MM.1S (cell line): ENCODE data around the gene LIMCH1.

Source experiments
- DNase-seq: peaks from one replicate; pipeline ENCODE4 v3.0.0-alpha.2; 2015
- H2AFZ ChIP-seq: fragments of 300-600 bp; sonication (generic); 2 replicates; pipeline ENCODE4 v1.6.0; 2016; ENCODE audit warnings: antibody characterized with exemption, low read length
- H3F3A ChIP-seq: fragments of 300-600 bp; sonication (generic); 2 replicates; pipeline ENCODE4 v1.6.1; 2016; ENCODE audit warnings: mild to moderate bottlenecking, antibody characterized with exemption, low read length, moderate library complexity, mixed read lengths; ENCODE audit not compliant: insufficient read depth
- H3K27ac ChIP-seq: fragments of 300-600 bp; sonication (generic); 2 replicates; pipeline ENCODE4 v1.5.1; 2016; ENCODE audit warnings: mild to moderate bottlenecking, low read length
- H3K27me3 ChIP-seq: fragments of 300-600 bp; sonication (generic); replicated peaks from 2 replicates; pipeline ENCODE4 v1.6.0; 2016; ENCODE audit warnings: low read length; ENCODE audit not compliant: insufficient read depth
- H3K36me3 ChIP-seq: fragments of 300-600 bp; sonication (generic); replicated peaks from 2 replicates; pipeline ENCODE4 v1.6.1; 2016; ENCODE audit warnings: mild to moderate bottlenecking, low read length, mixed read lengths; ENCODE audit not compliant: insufficient read depth
- H3K4me1 ChIP-seq: fragments of 300-600 bp; sonication (generic); 2 replicates; pipeline ENCODE4 v1.6.1; 2016; ENCODE audit warnings: low read length, mixed read lengths
- H3K4me2 ChIP-seq: fragments of 300-600 bp; sonication (generic); 2 replicates; pipeline ENCODE4 v1.6.0; 2016; ENCODE audit warnings: low read depth, low read length
- H3K4me3 ChIP-seq: fragments of 300-600 bp; sonication (generic); 2 replicates; pipeline ENCODE4 v1.5.1; 2016; ENCODE audit warnings: low read length, mixed read lengths
- H3K79me2 ChIP-seq: fragments of 300-600 bp; sonication (generic); 2 replicates; pipeline ENCODE4 v1.6.1; 2016; ENCODE audit warnings: mixed run types, low read length, mixed read lengths
- H3K9ac ChIP-seq: fragments of 300-600 bp; sonication (generic); 2 replicates; pipeline ENCODE4 v1.6.1; 2016; ENCODE audit warnings: low read length, mixed read lengths
- H3K9me2 ChIP-seq: fragments of 300-600 bp; sonication (generic); replicated peaks from 2 replicates; pipeline ENCODE4 v1.6.1; 2016; ENCODE audit warnings: mild to moderate bottlenecking, low read length, mixed read lengths; ENCODE audit not compliant: insufficient read depth
- H3K9me3 ChIP-seq: fragments of 300-600 bp; sonication (generic); replicated peaks from 2 replicates; pipeline ENCODE4 v1.6.1; 2016; ENCODE audit warnings: mild to moderate bottlenecking, low read length, mixed read lengths; ENCODE audit not compliant: insufficient read depth
- H4K20me1 ChIP-seq: fragments of 300-600 bp; sonication (generic); 2 replicates; pipeline ENCODE4 v1.6.1; 2016; ENCODE audit warnings: mild to moderate bottlenecking, low read length, moderate library complexity, mixed read lengths; ENCODE audit not compliant: insufficient read depth
- EZH2 ChIP-seq: fragments of 300-600 bp; sonication (generic); optimal IDR thresholded peaks from 2 replicates; pipeline ENCODE3; 2017; ENCODE audit warnings: low read depth, mild to moderate bottlenecking, antibody characterized with exemption, low read length, mixed read lengths
- EZH2phosphoT487 ChIP-seq: fragments of 300-600 bp; sonication (generic); IDR thresholded peaks from 2 replicates; pipeline ENCODE4 v1.6.1; 2018; ENCODE audit warnings: antibody characterized with exemption, low read length
- TF ChIP-seq, protein P1 (sequence below): fragments of 300-600 bp; sonication (generic); IDR thresholded peaks from 2 replicates; pipeline ENCODE4 v1.5.1; 2016; ENCODE audit warnings: antibody characterized with exemption, low read length, mixed read lengths

LIMCH1 gene

GRCh38 chr4:41551536-41551935, 13.6 kb downstream of the LIMCH1 start:
- Histone ChIP-seq H3F3A (no peaks in the 10 kb centered on the region), H3K9me3 (no peaks in the 10 kb centered on the region), H3K4me3 (no peak overlapping the region), H3K27ac (no peak overlapping the region), H3K9ac (no peak overlapping the region), H2AFZ (no peak overlapping the region), H3K79me2 (no peaks in the 10 kb centered on the region), H3K27me3 (no peaks in the 10 kb centered on the region), H3K4me1 (no peaks in the 10 kb centered on the region), H3K4me2 (no peak overlapping the region), H3K36me3 (no peaks in the 10 kb centered on the region), H3K9me2 (no peaks in the 10 kb centered on the region), H4K20me1 (no peaks in the 10 kb centered on the region)
- no peak for DNase-seq
- no peak for TF ChIP-seq EZH2phosphoT487
- no peak for TF ChIP-seq EZH2
- TF ChIP-seq, protein P1, sequence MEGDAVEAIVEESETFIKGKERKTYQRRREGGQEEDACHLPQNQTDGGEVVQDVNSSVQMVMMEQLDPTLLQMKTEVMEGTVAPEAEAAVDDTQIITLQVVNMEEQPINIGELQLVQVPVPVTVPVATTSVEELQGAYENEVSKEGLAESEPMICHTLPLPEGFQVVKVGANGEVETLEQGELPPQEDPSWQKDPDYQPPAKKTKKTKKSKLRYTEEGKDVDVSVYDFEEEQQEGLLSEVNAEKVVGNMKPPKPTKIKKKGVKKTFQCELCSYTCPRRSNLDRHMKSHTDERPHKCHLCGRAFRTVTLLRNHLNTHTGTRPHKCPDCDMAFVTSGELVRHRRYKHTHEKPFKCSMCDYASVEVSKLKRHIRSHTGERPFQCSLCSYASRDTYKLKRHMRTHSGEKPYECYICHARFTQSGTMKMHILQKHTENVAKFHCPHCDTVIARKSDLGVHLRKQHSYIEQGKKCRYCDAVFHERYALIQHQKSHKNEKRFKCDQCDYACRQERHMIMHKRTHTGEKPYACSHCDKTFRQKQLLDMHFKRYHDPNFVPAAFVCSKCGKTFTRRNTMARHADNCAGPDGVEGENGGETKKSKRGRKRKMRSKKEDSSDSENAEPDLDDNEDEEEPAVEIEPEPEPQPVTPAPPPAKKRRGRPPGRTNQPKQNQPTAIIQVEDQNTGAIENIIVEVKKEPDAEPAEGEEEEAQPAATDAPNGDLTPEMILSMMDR: no peak

- no peak for DNase-seq
- no peaks in the 10 kb centered on the region for H3K79me2 ChIP-seq
- H3F3A ChIP-seq: no peaks in the 10 kb centered on the region
These were observed 16.9 kb downstream of the LIMCH1 start for GRCh38 chr4:41554905-41555304.

DNA sequence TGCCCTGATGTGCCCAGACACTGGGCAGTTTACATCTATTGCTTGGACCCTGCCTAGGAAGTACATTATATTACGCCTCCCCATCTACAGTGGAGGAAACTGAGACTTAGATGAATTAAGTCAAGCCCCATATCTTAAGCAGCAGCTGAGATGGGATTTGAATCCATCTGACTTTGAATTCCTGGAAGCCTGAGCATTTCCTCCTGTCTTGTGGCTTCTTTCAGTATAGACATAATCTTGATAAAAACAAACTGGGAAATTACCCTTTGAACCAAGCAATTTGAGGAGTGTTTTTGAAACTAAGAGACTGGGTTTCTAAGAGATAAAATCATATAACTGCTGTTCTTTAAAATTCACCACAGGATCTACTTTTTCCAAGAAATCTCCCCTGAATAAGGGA, 18.6 kb downstream of the LIMCH1 start:
- Histone ChIP-seq H3K9ac (no peak overlapping the region), H3K9me2 (no peaks in the 10 kb centered on the region), H3K9me3 (no peaks in the 10 kb centered on the region), H4K20me1 (no peaks in the 10 kb centered on the region), H3K4me1 (no peaks in the 10 kb centered on the region), H3K27me3 (no peaks in the 10 kb centered on the region), H2AFZ (no peak overlapping the region), H3K27ac (no peak overlapping the region), H3K4me2 (no peak overlapping the region), H3K36me3 (no peaks in the 10 kb centered on the region), H3K79me2 (no peaks in the 10 kb centered on the region), H3F3A (no peaks in the 10 kb centered on the region), H3K4me3 (no peak overlapping the region)
- TF ChIP-seq EZH2phosphoT487 (no peak), EZH2 (no peak)
- TF ChIP-seq, protein P1: no peak
- DNase-seq: no peak

More at GRCh38 chr4:41554905-41555304, 16.9 kb downstream of the LIMCH1 start:
- no peaks in the 10 kb centered on the region for H4K20me1 ChIP-seq
- no peak overlapping the region for H3K4me3 ChIP-seq
- no peaks in the 10 kb centered on the region for H3K4me1 ChIP-seq
- H3K4me2 ChIP-seq: no peak overlapping the region
- H3K27me3 ChIP-seq: no peaks in the 10 kb centered on the region
- no peak overlapping the region for H3K27ac ChIP-seq
- no peaks in the 10 kb centered on the region for H3K36me3 ChIP-seq
- H2AFZ ChIP-seq: no peak overlapping the region
- H3K9me2 ChIP-seq: no peaks in the 10 kb centered on the region
- no peak overlapping the region for H3K9ac ChIP-seq
- TF ChIP-seq EZH2 (no peak), EZH2phosphoT487 (no peak)
- TF ChIP-seq, protein P1: no peak
- H3K9me3 ChIP-seq: no peaks in the 10 kb centered on the region
